ENCODE measurements around the gene WDR1.

Gene WDR1

GRCh38 chr4:10075158-10075863 is 41.3 kb downstream of the WDR1 start:
- DNase-seq: no peak

- peak in 1 of 51 donors; percentile 44 for DNase-seq
These were observed 41.9 kb downstream of the WDR1 start for GRCh38 chr4:10074767-10075105.

- no peak for DNase-seq
These were observed 42.4 kb downstream of the WDR1 start for GRCh38 chr4:10074076-10074766.

DNA sequence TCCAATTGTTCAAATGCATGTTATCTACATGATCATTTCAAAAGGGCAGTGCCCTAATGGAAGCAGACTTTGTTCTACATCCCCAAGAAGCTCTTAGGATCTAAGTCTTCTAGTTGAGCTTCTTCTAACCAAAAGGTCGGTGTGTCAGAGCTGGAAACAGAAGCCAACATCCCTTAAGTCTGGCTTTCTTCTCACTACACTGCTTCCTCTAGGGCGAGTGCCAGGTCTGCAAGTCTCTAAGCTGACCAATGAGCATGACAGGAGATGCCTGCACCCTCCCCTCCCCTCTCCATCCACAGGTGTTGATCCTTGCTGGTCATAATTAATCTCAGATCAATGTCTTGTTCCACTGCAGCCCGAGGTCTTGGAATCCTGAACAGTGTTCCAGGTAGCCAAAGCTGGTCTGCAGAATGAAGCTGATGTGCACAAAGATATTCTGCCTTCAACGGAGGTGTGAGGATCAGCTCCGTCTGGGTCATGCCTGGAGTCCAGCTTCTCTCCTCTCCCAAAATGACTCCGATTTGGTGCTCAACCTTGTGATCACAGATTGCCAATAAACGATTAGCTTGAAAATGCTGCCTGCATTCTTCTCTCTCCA is 44.1 kb downstream of the WDR1 start:
- DNase-seq: no peak

GRCh38 chr4:10069075-10069642 is 47.4 kb downstream of the WDR1 start:
- DNase-seq: no peak

GRCh38 chr4:10066670-10067651 is 49.6 kb downstream of the WDR1 start:
- DNase-seq: no peak

DNA sequence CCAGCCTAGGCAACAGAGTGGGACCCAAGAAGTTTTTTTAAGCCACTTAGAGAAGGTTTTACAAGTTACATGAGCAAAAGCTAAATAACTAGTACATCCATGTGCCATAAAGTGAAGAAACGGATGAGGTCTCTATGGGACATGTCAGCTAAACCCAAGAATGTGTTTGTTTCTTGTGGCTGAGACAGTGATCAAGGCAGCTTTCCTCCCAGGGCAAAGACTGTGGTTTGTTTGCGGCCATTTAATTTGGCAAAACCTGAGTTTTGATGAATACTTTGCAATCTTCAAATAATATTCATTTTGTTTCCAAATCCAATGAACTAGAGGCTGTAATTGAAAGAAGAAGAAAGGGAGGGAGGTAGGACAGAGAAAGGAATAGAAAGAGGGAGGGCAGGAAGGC is 50.4 kb downstream of the WDR1 start:
- DNase-seq: no peak

GRCh38 chr4:10063544-10064300 is 52.9 kb downstream of the WDR1 start:
- peak in 45 of 51 donors; percentile 24 to 91 (median 73) for DNase-seq

- no peak for DNase-seq
These were observed 54.8 kb downstream of the WDR1 start for GRCh38 chr4:10061650-10062415.

- no peak for DNase-seq
These were observed 58.2 kb downstream of the WDR1 start for GRCh38 chr4:10058371-10058770.

GRCh38 chr4:10057023-10057395 is 59.6 kb downstream of the WDR1 start:
- no peak for DNase-seq

- DNase-seq: no peak
These were observed 60.1 kb downstream of the WDR1 start for GRCh38 chr4:10056334-10057022.

- no peak for DNase-seq
These were observed 60.7 kb downstream of the WDR1 start for GRCh38 chr4:10055871-10056270.

- DNase-seq: no peak
These were observed 62.0 kb downstream of the WDR1 start for GRCh38 chr4:10054571-10055041.

DNA sequence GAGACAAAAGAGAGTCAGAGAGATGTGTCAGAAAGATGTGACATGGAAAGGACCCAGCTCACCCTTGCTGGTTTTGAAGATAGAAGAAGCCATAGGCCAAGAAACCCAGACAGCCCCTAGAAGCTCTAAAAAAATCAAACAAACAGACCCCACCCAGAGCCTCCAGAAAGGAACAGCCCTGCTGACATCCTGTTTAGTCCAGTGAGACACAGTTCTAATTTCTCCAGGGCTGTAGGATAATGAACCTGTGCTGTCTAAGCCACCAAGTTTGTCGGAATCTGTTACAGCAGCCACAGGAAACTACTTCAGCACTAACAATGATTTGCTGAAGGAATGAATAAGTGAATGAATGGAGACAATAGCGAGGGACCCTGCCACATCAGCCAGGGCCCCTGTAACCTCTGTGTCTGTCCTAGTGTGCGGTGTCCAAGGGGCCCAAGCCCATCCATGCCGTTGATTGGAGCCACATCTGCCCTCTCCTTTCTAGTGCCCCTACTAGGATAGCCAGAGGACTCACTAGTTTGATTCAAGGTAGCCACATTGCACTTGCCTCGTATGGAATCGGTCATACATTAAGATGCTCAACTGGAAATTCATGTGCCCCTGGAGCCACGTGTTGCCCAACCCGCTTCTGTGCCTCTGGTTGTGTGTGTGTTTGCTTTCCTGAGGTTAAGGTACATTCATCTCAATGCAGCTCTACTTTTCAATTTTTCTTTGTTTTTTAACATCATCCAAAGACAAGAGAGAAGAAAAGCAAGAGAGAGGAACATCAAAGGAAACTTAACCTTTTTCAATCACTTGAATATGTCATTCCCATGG is 62.8 kb downstream of the WDR1 start:
- no peak for DNase-seq

DNA sequence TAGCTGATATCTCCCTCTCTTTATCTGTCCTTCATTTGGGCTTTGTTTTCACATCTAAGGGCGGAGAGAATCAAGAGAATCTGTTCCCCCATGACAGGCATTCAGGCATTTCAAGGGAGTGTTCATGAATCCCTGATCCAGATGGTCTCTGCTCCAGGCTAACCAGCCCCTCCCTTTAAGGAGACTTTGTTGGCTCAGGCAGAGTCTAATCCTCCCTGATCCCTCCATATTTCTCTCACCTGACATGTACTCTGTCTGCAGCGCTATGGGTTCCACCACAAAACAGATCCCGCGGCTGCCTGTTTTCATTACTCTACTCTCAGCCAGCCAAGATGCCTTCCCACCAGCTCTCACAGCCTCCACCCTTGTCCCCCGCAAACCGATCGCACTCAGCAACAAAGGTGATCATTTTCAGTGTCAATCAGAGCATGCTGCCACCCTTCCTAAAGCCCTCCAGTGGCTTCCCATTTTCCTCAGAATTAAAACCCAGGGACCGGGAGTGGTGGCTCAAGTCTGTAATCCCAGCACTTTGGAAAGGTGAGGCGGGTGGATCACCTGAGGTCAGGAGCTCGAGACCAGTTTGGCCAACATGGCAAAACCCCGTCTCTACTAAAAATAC is 65.0 kb downstream of the WDR1 start:
- no peak for DNase-seq

- DNase-seq: no peak
These were observed 65.9 kb downstream of the WDR1 start for GRCh38 chr4:10050721-10051120.

DNA sequence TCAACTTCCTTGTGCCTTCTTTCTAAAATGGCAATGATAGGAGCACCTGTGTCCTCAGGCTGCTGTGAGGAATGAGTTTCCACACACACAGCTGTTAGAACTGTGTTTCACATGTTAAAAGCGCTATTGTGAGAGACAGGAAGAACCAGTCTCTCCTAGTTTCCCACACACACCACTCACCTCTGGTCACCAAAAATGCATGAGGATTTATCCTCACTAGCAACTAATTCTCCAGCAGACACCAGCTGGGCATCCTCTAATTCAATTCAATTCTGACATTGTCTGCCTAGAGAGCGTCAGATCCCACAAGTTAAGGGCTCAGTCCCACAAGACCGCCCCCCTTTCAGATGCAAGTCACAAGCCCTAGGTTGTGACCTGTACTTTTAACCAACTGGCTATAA is 66.3 kb downstream of the WDR1 start:
- DNase-seq: no peak
